Fibroblast of villous mesenchyme (primary cell): Measurements from ENCODE around the gene LPIN2. TPM values are rescaled to one million over a fixed set of nuclear protein-coding genes. Genes with fewer than 3 reads are reported as not detected.

Experiments
- DNase-seq: peaks from one replicate; pipeline ENCODE4 v3.0.0-alpha.2; 2010; ENCODE audit warnings: low read depth
- H3K4me3 ChIP-seq: 2 replicates; pipeline ENCODE4 v1.5.1; 2011; ENCODE audit warnings: low read depth, mild to moderate bottlenecking, low read length
- total RNA-seq: library from RNA; depleted of rRNA; stranded (reverse); fragments of >200 nt; gene quantifications from 2 replicates; pipeline ENCODE4 v1.2.3, GENCODE V29; 2012
- TF ChIP-seq, protein P1 (sequence below): IDR thresholded peaks from 2 replicates; pipeline ENCODE4 v1.5.1; 2012; ENCODE audit warnings: low read depth, mild to moderate bottlenecking, low read length; ENCODE audit not compliant: insufficient read depth

LPIN2 gene
- total RNA-seq, 1 donor, result 55.3 TPM

DNA sequence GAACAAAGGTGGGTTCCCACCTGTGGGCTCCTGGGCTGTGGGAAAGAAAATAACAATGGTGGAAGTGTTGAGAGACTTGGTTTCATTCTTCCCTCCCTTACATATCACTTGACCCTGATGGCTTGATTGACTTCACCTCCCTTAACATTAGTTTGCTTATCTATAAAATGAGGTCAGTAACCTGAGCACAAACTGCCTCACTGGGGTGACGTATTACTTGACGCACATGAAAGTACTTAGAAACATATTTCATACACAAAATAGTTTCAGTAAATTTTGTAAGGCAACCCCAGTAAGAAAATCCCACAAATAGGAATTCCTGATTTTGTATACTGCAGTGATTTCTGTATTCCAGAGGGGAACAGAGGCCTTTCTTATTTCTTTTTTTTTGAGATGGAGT, 29.4 kb upstream of the LPIN2 start:
- H3K4me3 ChIP-seq, result no peak overlapping the region
- TF ChIP-seq, protein P1, sequence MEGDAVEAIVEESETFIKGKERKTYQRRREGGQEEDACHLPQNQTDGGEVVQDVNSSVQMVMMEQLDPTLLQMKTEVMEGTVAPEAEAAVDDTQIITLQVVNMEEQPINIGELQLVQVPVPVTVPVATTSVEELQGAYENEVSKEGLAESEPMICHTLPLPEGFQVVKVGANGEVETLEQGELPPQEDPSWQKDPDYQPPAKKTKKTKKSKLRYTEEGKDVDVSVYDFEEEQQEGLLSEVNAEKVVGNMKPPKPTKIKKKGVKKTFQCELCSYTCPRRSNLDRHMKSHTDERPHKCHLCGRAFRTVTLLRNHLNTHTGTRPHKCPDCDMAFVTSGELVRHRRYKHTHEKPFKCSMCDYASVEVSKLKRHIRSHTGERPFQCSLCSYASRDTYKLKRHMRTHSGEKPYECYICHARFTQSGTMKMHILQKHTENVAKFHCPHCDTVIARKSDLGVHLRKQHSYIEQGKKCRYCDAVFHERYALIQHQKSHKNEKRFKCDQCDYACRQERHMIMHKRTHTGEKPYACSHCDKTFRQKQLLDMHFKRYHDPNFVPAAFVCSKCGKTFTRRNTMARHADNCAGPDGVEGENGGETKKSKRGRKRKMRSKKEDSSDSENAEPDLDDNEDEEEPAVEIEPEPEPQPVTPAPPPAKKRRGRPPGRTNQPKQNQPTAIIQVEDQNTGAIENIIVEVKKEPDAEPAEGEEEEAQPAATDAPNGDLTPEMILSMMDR, result no peak
- DNase-seq, result no peak

DNA sequence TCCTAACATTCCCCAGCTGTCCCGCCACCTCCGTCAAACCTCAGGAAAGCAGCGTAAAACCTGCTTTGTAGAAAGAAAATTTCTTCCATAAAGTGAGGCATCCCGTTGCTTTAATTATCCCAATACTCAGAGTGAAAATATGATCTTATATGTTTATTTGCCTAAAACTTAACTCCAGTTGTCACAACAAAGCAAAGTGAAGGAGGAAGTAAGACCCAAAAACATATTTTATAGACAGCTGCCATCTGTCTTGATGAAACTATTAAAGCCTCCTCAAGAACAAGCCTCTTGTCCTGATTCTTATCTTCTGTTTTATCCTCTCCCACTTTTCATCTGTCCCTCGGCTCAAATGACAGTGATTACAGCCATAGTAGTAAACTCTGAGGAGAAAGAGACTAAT, 28.9 kb upstream of the LPIN2 start:
- no peak for DNase-seq
- H3K4me3 ChIP-seq, result no peak overlapping the region
- TF ChIP-seq, protein P1, result no peak

DNA sequence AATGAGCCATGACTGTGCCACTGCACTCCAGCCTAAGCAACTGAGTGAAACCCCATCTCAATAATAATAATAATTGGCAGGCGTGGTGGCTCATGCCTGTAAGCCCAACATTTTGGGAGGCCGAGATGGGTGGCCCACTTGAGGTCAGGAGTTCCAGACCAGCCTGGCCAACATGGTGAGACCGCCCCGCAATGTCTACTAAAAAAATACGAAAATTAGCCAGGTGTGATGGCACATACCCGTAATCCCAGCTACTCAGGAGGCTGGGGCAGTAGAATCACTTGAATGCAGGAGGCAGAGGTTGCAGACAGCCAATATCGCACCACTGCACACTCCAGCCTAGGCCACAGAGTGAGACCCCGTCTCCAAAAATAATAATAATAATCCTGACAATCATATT, 27.9 kb upstream of the LPIN2 start:
- DNase-seq, result no peak
- H3K4me3 ChIP-seq, result no peak overlapping the region
- TF ChIP-seq, protein P1, result no peak

DNA sequence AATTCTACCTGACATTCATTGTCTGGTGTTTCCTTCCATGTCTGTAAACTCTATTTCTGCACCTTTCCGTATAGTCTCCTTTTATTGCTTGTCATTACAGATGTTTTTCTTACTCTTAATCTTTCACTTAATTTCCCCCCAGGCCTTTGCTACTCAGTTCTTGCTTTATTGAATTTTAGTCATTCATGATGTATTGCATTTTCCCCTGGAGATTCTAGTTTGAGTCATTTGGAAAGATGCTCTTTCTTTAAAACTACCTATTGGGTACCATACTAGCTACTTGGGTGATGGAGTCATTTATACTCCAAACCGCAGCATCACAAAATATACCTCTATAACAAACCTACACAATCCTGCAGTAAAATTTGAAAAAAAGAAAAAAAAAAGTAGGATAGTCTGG, 27.2 kb upstream of the LPIN2 start:
- no peak for DNase-seq
- TF ChIP-seq, protein P1, result no peak
- no peak overlapping the region for H3K4me3 ChIP-seq

DNA sequence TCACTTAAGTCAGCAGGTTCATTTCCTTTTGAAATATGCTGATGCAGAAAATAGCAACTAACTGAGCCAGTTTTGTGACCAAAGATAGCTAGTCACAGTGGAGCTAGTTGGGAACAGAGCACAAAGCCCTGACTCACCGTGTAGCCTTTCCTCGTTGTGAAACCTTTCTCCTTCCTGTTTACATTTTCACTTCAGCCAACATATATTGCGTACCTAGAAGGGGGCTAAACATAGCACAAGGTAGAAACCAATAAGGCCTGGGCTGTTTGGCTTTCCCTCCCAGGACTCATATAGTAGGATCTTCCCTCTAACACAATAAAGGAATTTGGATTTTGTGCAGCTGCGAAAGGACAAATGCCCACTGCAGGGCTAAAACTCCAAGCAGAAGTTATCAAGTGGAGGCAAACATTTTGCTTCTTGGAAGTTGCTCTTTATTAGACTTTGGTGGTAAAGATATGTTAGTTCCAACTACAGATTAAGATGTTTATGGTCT, 24.5 kb upstream of the LPIN2 start:
- H3K4me3 ChIP-seq, result no peak overlapping the region
- TF ChIP-seq, protein P1, result no peak
- peak; percentile 90 for DNase-seq

DNA sequence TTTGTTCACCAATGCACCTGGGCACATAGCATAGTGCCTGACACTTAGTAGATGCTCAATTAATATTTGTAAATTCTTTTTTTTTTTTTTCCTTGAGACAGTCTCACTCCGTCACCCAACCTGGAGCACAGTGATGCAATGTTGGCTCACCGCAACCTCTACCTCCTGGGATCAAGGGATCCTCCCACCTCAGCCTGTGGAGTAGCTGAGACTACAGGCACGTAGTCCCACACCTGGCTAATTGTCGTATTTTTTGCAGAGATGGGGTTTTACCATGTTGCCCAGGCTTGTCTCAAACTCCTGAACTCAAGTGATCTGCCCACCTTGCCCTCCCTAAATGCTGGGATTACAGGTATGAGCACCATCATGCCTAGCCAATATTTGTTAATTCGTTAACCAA, 23.2 kb upstream of the LPIN2 start:
- TF ChIP-seq, protein P1, result no peak
- DNase-seq, result no peak
- no peak overlapping the region for H3K4me3 ChIP-seq

DNA sequence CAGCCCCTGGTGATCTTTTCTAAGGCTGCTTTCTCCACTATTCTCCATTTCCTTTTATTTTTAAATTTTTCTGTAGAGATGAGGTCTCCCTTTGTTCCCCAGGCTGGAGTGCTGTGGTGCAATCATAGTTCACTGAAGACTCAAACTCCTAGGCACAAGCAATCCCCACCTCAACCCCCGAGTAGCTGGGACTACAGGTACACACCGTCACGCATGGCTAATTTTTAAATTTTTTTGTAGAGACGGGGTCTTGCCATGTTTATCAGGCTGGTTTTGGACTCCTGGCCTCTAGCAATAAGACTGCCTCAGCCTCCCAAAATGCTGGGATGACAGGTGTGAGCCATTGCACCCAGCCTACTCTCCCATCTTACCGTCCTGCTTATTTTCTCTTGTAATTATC, 22.7 kb upstream of the LPIN2 start:
- H3K4me3 ChIP-seq, result no peak overlapping the region
- TF ChIP-seq, protein P1, result no peak
- no peak for DNase-seq
